ENCODE data around the gene LBHD2.

GRCh38 chr14:103068351-103069073 lies 15.5 kb upstream of the LBHD2 start:
- no peak for TF ChIP-seq POLR2A (IDR thresholded peaks at IDR 0.05)
- no peak for TF ChIP-seq CTCF (IDR thresholded peaks at IDR 0.05)
- TF ChIP-seq EP300 (IDR thresholded peaks at IDR 0.05): no peak
